GM12874 (cell line): Measurements from ENCODE around the gene CSHL1.

ENCODE experiments used
- CTCF ChIP-seq: IDR thresholded peaks from 2 replicates; pipeline ENCODE4 v1.5.1; 2011; ENCODE audit warnings: low read depth, mild to moderate bottlenecking, control low read depth, low read length, moderate library complexity; ENCODE audit not compliant: insufficient read depth

CSHL1 gene

DNA sequence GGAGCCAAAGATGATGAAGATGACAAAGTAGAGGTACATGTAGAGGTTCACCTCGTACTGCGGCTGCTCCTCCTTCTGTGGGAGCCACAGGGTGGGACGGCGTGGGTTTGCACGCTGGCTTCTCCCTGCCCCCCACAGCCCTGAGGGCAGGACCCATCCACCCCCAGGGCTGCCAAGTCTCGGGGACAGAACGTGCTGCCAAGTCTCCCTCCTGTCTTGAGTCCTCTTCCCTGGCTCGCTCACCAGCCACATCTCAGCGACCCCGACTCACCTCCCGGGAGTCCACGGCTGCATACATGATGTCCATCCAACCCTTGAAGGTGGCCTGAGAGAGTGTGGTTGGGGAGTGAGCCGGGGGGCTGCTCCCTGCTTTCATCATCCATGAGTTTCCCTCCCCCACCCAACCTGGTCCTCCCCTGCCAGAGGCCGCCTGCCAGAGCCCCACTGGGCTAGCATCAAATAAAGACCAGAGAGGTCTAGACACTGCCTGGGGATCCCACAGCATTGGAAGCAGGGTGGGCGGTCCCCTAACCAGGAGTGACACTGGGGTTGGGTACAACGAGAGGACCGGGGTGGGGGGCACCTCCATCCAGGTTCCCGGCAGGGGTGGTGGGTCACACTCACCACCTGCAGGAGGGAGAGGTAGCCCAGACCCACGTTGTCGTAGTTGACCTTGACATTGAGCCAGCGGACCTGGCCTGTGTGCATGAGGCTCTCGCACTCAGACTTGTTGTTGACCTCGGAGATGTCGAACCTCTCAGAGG, 33.9 kb upstream of the CSHL1 start:
- no peak for TF ChIP-seq CTCF

GRCh38 chr17:63943745-63944144, 32.7 kb upstream of the CSHL1 start:
- TF ChIP-seq CTCF, result peak; percentile 39

GRCh38 chr17:63942309-63942985, 31.4 kb upstream of the CSHL1 start:
- TF ChIP-seq CTCF, result no peak

- TF ChIP-seq CTCF, result no peak
Observed at GRCh38 chr17:63941751-63942150, 30.7 kb upstream of the CSHL1 start.

GRCh38 chr17:63941162-63941561, 30.1 kb upstream of the CSHL1 start:
- TF ChIP-seq CTCF, result no peak

DNA sequence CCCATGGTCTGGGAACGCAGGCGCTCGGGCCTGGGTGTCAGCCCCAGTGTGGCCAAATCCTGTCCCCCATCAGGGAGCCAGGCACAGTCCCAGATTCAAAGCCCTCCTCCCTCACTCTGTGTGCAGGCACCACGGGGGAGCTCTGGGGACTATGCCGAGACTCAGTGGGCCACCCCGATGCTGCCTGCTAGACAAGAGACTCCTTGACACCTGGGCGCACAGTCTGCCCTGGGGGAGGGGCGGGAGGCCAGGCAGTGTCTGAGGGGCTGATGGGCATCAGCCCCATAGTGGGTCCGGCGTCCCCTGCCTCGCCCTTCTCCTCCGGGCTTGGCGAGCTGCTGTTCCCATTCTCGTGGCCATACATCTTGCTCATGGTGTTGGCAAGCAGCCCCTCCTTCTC, 29.5 kb upstream of the CSHL1 start:
- no peak for TF ChIP-seq CTCF

DNA sequence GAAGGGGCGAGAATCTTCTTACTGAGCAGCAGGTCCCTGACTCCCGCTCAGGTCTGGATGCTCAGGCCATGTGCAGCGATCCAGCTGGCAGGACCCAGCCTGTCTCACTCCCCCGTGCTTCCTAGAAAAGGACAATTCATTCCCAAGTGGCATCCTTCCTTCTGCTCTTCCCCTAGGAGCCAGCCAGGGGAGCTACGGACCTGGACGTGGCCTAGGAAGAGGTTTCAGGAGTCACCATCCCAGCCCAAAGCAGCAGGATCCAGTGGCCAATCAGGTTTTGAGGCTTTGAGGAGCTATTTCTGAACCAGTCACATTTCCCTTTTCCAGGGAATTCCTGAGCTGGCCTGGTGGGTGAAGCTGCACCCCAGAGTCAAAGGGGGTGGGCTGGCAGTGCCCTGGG, 28.8 kb upstream of the CSHL1 start:
- TF ChIP-seq CTCF, result no peak
